GM12864 (cell line): Measurements from ENCODE around the gene SAAL1.

Experiments
- DNase-seq: peaks from one replicate; pipeline ENCODE4 v3.0.0-alpha.2; 2011; ENCODE audit warnings: low read depth
- H3K4me3 ChIP-seq: 2 replicates; pipeline ENCODE4 v1.5.1; 2011; ENCODE audit warnings: mild to moderate bottlenecking, low read depth, low read length, control low read depth
- CTCF ChIP-seq: IDR thresholded peaks from 2 replicates; pipeline ENCODE4 v1.5.1; 2011; ENCODE audit warnings: low read depth, mild to moderate bottlenecking, moderate library complexity, low read length, control low read depth, inconsistent platforms; ENCODE audit errors: missing control alignments

The SAAL1 gene

DNA sequence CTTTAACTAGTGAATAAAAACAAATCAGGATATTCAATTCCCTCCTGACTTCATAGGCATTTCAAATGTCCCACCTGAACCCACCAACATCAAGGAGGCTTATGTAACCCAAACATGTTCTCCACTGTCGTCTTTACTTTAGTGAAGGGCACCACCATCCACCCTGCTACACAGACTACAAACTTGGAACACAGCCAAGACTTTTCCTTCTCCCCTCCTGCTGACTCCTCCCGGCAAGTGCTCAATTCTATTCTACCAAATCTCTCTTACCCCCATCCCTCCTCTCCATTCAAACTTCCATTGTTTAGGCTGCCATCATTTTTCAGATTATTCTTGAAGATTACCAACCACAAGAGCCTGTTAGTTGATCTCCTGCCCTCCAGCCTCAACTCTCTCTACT is 24.3 kb downstream of the SAAL1 start:
- DNase-seq = no peak

GRCh38 chr11:18080451-18080850 is 25.4 kb downstream of the SAAL1 start:
- no peak for DNase-seq
- TF ChIP-seq CTCF = no peak
- no peak overlapping the region for H3K4me3 ChIP-seq

More for the DNA sequence above, 24.3 kb downstream of the SAAL1 start:
- no peak overlapping the region for H3K4me3 ChIP-seq
- no peak for TF ChIP-seq CTCF

DNA sequence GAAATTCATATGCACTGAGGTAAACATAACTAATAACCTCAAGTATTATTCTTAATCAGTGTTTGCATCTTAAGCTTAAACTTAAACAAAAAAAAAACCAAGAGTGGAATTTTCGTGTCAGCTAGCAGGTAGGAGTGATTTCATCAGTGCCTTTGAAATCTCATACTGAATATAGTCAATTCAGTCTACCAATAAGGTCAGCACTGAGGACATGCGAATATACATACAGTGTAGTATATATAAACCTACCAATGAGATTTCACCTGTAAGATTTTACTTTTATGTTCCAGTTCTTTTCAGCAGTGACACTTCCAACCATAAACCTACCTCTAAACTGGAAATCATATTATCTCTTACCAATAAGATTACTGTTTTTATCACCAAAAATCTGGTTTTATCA is 27.0 kb downstream of the SAAL1 start:
- H3K4me3 ChIP-seq = no peak overlapping the region
- no peak for DNase-seq

DNA sequence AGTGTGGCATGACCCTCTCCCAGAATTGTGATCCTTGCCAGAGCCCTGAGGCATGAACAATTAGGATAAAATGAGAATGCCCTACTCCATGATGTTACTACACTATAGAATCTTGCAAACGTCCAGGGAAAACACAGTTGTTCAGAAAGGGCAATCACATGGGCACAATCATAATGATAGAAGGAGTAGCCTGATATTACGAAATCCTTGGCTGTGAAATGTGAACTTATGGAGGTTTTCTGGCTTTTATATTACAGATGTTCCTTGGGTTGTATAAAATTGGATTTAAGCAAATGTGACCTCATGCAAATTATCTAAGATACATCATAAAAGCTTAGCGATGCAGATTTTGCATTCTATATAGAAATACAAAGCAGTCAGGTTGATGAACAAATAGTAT is 30.4 kb downstream of the SAAL1 start:
- H3K4me3 ChIP-seq = no peak overlapping the region
- no peak for DNase-seq
- no peak for TF ChIP-seq CTCF

More for the DNA sequence above, 27.0 kb downstream of the SAAL1 start:
- no peak for TF ChIP-seq CTCF

GRCh38 chr11:18071098-18071705 is 34.7 kb downstream of the SAAL1 start:
- no peak for DNase-seq
- no peak for TF ChIP-seq CTCF
- H3K4me3 ChIP-seq = no peak overlapping the region

DNA sequence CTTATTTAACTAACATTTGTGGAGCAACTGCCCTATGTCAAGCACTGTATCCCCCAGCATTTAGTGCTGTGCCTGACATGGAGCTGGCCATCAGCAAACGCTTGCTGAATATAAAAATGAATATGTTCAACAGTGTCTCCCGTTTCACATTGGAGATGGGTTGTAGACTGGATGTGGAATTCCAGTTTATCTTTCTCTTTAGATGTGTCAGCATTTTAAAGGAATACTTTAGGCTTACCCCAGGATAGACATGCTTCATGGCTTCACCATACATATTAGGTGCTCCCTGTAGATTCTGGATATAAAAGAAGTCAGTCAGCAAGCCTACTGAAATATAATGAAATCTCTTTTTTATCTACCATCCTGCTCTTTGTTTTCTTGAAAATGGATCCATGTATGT is 38.5 kb downstream of the SAAL1 start:
- no peak for TF ChIP-seq CTCF
- no peak for DNase-seq
- H3K4me3 ChIP-seq = no peak overlapping the region

GRCh38 chr11:18066626-18067025 is 39.3 kb downstream of the SAAL1 start:
- DNase-seq = no peak
- H3K4me3 ChIP-seq = no peak overlapping the region
- TF ChIP-seq CTCF = no peak
